Fibroblast of peridontal ligament (primary cell): Measurements from ENCODE around the gene PLBD2.

Experiments
- DNase-seq: peaks from one replicate; pipeline ENCODE4 v3.0.0-alpha.2; 2010; ENCODE audit errors: extremely low read depth

The PLBD2 gene

DNA sequence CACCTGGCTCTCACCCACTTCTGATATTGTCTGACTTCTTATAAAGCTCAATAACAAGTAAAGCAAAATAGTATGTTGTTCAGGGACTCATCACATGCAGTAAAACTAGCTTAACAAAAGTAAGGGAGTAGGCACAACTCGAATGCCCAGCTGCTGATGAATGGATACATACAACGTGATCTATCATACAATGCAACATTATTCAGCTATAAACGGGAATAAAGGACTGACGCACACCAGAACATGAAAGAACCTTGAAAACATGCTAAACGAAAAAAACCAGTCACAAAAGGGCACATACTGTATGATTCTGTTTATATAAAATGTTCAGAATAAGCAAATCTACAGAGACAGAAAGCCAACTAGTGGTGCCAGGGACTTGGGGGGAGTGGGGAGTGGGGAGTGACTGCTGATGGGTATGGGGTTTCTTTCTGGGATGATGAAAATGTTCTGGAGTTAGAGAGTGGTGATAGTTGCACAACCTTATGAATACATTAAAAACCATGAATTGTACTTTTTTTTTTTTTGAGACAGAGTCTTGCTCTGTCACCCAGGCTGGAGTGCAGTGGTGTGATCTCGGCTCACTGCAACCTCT, 11.1 kb downstream of the PLBD2 start:
- DNase-seq: no peak

DNA sequence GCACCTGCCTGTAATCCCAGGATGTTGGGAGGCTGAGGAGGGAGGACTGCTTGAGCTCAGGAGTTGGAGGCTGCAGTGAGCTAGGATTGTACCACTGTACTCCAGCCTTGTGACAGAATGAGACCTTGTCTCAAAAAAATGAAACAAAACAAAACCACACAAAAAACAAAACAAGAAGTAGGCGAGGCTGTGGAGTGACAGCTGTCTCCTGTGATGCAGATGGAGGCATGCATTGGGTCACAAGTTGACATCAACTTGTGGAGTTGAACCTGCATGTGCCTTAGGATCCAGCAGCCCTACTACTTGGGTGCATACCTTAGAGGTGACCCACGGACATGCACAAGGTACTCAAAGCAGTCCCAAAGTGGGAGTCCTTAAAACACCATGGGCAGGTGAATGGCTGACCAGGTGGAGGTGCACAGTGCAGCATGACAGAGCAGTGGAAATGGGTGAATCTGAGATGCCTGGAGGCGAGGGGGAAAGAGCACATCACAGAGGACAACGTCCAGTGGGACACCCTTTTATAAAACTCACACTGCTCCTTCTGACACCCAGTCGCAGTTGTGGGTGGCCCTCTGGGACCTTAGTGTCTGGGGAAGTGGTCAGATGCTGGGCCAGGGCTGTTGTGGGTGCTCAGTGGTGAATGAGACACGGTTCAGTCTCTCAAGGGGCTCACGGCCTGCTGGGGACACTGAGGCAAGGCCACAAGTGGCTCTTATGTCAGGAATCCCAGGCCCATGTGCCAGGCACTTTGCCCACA, 12.7 kb downstream of the PLBD2 start:
- DNase-seq: no peak

DNA sequence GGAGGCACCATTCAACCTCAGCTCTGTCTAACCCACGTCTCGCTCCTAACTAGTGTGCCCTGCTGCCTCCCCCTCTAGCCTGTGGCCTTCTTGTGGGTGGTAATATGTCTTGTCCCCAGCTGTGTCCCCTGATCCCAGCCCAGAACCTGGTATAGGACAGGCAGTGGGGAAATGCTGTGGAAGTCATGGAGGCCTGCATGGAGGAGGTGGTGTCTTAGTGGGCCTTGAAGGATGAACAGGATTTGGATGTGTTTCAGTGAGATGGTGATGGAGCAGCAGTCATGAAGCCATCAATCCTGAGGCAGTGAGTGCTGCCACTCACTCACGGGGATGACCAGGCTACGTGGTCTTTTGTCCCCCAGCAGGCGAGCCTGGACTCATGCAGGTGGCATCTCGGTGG, 13.4 kb downstream of the PLBD2 start:
- DNase-seq: no peak

DNA sequence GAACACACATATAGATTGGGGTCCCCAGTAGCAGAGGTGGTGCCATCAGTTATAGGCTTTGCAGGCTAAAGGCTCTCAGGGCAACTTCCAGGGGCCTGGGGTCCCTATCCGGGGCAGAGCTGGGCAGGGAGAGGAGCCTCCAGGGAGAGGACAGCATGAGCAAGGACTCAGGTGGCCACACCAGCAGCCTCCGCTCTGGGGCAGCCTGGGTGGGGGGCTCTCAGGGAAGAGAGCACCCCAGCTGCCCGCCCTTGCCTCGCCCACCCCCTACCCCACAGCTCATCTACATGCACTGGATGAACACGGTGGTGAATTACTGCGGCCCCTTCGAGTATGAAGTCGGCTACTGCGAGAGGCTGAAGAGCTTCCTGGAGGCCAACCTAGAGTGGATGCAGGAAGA, 14.0 kb downstream of the PLBD2 start:
- no peak for DNase-seq

DNA sequence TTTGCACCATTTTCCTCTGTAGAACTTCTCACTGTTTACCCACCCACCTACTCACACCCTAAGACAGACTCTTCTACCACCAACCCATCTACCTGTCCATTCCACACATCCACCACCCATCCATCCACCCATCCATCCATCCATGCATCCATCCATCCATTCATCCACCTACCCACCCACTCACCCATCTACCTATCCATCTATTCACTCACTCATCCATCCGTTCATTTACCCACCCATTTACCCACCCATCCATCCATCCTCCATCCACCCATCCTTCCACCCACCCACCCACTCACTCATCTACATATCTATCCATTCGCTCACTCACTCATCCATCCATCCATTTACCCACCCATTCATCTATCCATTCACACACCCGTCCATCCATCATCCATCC, 15.1 kb downstream of the PLBD2 start:
- no peak for DNase-seq

DNA sequence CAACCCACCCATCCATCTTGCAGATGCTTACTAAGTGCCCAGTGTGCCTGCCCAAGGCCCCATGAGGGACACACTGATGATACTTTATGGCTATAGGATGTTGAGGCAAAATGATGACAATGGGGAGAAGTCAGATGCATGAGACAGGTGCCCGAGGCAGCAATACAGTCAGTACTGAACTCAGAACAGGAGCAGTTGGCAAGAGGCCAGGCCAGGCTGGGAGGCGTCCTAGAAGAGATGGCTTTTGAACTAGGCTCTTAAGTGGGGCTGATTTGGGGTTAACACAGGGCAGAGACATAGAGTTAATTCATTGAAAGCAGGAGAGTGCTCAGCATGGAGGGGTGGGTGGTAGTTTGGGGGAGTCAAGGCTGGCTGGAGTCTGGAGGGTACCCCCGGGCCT, 15.6 kb downstream of the PLBD2 start:
- DNase-seq: no peak

DNA sequence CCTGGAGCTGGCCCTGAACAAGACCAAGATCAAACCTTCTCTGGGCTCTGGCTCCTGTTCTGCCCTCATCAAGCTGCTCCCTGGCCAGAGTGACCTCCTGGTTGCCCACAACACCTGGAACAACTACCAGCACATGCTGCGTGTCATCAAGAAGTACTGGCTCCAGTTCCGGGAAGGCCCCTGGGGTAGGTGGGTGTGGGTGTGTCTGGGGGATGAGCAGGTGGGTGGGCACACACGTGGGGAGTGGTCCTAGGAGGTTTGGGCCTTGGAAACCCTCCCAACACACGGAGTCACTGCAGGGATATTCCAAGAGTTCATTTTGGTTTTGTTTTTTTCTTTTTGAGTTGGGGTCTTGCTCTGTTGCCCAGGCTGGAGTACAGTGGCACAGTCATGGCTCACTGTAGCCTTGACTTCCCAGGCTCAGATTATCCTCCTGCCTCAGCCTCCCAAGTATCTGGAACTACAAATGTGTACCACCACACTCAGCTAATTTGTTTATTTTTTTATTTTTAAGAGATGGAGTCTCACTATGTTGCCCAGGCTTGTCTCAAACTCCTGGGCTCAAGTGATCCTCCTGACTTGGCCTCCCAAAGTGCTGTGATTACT, 16.5 kb downstream of the PLBD2 start:
- no peak for DNase-seq

DNA sequence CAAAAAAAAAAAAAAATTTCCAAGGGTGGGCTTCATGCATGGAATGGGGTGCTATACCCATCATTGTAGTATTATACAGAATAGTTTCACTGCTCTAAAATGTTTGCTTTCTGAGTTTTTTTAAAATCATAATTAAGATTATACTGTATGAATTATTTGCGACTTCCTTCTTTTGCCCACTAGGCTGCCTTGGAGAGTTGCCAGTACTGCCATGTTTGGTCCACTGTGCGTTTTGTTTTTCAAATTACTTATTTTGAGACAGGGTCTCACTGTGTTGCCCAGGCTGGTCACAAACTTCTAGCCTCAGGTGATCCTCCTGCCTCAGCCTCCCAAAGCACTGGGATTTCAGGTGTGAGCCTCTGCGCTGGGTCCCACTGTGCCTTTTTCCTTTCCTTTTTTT, 19.9 kb downstream of the PLBD2 start:
- DNase-seq: no peak

DNA sequence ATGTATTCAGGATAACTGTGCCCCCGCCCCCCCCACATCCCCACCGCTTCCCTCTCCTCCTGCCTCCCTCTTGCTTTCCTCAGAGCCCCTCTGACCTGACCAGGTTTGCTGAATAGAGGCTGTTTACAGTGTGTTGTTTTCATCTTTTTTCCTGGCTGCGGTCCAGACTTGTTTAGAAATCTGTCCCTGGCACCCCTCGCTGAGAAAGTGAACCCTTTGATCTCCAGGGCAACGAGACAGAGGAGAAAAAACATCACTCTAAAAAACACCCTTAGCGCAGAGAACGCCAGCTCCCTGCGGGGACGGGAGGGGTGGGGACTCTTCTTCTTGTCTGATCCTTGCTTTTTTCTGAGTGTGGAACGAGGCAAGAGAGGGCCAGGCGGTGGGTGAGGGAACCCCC, 22.8 kb downstream of the PLBD2 start:
- DNase-seq: no peak

DNA sequence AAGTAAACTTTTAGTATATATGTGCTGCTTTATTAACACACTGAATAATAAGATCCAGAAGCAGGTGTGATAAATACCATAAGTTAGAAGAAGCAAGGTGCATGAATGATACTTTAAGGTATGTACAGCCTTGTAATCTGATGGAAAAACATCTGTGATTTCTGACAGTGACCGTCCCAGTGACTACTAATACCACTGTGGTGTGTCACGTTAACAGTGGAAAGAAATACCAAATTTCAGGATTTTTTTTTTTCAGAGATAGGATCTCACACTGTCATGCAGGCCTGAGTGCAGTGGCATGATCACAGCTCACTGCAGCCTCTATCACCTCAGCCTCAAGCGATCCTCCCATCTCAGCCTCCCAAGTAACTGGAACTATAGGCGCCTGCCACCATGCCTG, 23.8 kb downstream of the PLBD2 start:
- no peak for DNase-seq

DNA sequence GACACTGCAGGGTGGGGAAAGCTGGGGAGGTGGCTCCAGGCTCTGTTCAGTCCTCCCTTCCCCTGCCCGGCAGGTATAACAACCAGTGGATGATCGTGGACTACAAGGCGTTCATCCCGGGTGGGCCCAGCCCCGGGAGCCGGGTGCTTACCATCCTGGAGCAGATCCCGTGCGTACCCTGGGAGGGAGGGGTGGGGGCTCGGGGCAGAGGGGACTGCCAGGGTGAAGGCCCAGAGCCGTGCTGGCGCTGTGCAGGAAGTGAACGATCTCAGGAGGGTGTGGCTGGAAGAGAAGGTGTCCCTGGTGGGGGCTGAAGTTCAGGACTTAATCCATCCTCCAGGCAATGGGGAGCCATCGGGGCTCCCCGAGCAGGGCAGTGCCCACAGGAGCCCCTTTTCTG, 26.4 kb downstream of the PLBD2 start:
- no peak for DNase-seq

DNA sequence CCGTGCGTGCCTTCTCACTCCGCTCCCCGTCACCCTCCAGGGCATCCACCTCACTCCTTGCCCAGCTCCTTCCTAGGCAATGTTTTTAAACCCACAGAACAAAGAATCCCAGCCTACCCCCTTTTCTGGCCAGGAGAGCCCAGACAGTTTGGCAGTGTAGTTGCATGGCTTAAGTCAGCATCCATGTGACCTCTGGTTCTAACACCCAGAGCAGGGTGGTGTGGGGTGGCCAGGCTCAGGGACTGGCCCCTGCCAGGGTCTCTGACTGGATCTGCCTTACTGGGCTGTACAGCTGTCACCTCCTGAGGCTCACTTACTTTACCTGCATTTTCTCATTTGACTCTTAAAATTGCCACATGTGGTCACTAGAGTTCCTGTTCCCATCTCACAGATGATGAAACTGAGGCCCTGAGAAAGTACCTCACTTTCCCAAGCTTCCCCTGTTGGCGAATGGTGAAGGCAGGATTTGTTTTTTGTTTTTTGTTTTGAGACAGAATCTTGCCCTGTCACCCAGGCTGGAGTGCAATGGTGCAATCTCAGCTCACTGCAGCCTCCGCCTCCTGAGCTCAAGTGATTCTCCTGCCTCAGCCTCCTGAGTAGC, 27.0 kb downstream of the PLBD2 start:
- DNase-seq: no peak

DNA sequence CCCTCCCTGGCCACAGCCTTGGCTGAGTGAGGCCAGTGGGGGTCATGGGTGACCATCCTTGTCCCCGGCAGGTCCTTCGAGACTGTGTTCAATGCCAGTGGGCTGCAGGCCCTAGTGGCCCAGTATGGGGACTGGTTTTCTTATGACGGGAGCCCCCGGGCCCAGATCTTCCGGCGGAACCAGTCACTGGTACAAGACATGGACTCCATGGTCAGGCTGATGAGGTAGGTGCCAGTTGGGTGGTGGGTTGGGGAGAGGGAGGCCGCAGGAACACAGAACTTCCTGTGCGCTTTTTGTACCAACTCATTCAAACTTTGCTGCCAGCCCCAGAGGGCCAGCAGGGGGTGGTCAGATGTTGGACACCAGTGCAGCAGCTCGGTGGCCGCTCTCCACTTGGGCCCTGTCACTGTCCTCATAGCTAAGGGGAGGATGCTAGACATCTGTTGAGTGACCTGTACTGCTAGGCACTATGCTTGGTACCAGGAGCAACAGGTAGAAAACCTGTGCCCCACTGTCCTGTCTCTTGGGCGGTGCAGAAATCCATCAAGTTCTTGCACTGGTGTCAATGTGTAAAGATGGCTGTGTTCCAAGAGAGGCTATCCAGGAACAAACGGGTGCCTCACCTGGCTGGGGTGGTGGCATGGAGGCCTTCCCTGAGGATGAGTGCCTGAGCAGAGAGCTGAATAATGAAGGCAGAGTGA, 28.6 kb downstream of the PLBD2 start:
- no peak for DNase-seq

DNA sequence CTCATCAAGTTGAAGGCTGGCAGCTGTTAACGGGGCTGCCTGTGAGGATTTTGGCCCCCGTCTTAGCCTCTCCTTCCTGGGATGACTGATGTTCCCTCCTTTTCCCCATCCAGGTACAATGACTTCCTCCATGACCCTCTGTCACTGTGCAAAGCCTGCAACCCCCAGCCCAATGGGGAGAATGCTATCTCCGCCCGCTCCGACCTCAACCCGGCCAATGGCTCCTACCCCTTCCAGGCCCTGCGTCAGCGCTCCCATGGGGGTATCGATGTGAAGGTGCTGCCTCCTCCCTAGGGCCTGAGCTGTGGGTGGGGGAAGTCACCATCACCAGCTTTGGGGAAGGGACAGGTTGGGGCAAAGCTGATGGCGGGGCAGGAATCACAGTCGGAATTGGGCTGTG, 29.2 kb downstream of the PLBD2 start:
- no peak for DNase-seq

DNA sequence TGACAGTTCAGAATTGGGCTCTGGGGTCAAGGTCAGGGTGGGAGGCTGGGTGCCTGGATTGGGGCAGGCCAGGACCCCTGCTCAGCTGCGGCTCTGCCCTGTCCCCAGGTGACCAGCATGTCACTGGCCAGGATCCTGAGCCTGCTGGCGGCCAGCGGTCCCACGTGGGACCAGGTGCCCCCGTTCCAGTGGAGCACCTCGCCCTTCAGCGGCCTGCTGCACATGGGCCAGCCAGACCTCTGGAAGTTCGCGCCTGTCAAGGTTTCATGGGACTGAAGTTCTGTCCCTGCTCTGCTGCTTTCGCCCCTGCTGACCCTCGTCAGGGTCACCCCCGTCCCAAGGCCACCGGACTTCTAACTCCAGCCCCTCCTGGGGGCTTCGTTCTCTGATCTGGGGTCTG, 30.0 kb downstream of the PLBD2 start:
- DNase-seq: no peak

DNA sequence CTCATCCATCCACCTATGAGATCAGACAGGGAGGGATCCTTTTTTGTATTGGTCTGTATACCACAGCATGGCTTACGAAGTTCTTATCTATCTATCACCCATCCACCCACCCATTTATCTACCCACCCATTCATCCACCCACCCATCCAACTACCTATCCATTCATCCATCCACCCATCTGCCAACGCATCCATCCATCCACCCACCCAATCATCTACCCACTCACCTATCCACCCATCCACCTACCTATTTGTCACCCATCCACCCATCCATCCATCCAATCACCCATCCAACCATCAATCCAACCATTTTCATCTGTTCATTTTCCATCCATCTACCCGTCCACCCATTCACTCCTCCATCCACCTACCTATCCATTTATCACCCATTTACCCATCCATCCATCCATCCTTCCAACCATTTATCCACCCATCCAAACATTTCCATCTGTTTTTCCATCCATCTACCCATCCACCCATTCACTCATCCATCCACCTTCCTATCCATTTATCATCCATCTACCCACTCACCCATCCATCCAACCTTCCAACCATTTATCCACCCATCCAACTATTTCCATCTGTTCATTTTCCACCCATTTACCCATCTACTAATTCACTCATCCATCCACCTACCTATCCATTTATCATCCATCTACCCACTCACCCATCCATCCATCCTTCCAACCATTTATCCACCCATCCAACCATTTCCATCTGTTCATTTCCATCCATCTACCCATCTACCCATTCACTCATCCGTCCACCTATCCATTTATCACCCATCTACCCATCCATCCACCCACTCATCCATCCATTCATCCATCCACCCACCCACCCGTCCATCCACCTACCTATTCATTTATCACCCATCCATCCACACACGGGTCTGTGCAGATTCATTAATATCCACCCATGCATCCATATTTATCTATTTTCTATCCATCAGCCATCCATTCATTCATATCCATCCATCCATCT, 32.0 kb downstream of the PLBD2 start:
- no peak for DNase-seq

DNA sequence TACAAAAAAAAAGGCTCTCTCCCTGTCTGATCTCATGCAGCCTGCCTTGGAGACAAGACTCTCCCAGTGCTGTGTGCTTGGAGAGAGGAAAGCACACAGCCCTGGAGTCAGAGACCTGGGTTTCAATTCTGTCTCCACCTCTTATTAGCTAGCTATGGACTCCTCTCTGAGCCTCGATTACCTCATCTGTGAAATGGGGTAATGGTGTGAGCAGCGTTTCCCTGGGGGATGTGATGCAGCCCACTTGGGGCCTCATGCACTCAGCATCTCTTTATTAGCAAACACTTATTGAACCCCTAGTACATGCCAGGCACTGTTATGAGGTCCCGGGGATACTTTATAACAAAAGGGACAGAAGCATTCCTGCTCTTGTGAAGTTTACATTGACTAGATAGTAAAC, 32.8 kb downstream of the PLBD2 start:
- DNase-seq: no peak

DNA sequence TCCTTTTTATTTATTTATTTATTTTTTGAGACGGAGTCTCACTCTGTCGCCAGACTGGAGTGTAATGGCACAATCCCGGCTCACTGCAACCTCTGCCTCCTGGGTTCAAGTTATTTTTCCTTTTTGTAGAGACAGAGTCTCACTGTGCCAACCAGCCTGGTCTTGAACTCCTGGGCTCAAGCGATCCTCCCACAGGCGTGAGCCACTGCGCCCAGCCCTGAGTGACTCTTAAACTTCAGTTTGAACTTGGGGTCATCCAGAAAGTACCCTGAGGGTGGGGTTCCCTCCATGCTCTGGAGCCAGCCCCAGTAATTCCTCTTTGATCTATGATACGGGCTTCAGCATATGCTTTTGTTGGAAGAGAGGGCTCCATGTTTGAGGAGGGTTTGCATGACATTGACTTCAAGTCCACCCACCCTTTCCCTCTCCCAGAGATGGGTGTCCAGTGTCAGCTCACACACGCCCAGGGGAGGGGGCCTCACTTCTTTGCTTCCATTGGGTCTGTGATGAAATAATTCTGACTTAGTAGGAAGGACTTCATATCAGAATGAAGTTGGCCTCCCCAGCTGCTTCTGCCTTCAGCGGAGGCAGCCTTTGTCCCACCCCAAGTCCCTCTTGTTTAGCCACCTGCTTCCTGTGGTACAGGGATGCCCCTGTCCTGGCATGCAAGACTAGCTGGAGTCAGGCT, 33.4 kb downstream of the PLBD2 start:
- no peak for DNase-seq

DNA sequence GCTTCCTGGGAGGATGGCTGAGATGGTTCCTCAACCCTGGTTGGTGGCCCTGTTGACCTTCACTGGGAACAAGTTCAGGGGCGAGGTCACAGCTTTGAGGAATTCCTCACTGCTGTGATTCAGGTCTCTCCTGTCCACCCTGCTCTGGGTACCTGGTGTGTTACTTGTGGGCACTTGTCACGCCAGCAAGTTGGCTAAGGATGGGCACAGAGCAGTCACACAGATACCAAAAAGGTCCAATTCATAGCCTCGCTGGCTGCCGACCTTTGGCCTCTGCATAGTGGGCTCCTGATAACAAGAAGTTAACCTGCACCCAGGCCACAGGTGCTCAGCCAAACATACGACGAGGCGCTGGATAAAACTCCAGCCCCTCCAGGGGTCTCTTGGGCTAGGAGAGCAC, 34.1 kb downstream of the PLBD2 start:
- no peak for DNase-seq

DNA sequence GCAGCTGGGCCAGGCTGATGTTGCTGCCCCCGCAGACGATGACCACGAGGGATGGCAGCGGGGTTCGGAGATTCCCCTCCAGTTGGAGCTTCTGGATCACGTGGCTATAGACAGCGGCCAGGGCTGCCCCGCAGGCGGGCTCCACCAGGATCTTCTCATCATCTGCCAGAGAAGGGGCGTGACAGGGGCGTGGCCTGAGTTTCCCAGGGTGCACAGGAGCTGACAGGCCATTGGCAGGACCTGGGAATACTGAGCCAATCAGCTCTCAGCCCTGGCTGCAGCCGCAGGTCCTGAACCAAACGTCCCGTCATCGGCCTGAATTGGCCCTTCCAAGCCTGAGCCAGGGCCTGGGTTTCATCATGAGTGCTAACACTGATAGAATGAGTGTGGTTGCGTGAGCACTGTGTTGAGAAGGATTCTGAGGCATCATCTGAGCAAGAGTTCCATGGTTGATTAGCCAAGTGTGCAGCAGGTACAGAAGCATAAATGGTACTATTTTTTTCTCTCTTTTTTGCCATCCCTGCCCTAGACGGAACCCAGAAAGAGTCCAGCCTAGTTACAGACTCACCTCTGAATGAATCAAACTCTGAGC, 34.7 kb downstream of the PLBD2 start:
- no peak for DNase-seq
